NB4 (cell line): ENCODE results near the gene SANBR.

ENCODE experiments used
- MYC ChIP-seq: IDR thresholded peaks from 2 replicates; pipeline ENCODE4 v1.6.1; 2011; ENCODE audit warnings: low read depth, low read length
- POLR2A ChIP-seq: IDR thresholded peaks from 2 replicates; pipeline ENCODE4 v1.6.1; 2011; ENCODE audit warnings: mild to moderate bottlenecking; ENCODE audit not compliant: insufficient read length; ENCODE audit errors: extremely low read depth
- TF ChIP-seq, protein P1 (sequence below): IDR thresholded peaks from one replicate; pipeline ENCODE4 v1.5.1; 2012; ENCODE audit warnings: low read depth, low read length
- TF ChIP-seq, protein P2 (sequence below): IDR thresholded peaks from 2 replicates; pipeline ENCODE4 v1.6.1; 2011; ENCODE audit warnings: low read depth, low read length

DNA sequence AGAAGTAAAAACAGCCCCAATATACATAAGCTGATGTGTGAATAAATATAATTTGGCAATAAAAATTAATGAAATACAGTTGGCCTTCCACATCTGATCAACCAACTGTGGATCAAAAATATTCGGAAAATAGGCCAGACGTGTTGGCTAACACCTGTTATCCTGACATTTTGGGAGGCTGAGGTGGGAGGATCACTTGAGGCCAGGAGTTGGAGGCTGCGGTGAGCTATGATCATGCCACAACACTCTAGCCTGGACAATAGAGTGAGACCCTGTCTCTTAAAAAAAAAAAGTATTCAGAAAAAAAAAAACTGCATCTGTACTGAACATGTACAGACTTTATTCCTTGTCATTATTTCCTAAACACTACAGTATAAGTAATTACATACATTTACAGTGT is 36.1 kb upstream of the SANBR start:
- TF ChIP-seq, protein P1, sequence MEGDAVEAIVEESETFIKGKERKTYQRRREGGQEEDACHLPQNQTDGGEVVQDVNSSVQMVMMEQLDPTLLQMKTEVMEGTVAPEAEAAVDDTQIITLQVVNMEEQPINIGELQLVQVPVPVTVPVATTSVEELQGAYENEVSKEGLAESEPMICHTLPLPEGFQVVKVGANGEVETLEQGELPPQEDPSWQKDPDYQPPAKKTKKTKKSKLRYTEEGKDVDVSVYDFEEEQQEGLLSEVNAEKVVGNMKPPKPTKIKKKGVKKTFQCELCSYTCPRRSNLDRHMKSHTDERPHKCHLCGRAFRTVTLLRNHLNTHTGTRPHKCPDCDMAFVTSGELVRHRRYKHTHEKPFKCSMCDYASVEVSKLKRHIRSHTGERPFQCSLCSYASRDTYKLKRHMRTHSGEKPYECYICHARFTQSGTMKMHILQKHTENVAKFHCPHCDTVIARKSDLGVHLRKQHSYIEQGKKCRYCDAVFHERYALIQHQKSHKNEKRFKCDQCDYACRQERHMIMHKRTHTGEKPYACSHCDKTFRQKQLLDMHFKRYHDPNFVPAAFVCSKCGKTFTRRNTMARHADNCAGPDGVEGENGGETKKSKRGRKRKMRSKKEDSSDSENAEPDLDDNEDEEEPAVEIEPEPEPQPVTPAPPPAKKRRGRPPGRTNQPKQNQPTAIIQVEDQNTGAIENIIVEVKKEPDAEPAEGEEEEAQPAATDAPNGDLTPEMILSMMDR, result no peak
- TF ChIP-seq, protein P2, sequence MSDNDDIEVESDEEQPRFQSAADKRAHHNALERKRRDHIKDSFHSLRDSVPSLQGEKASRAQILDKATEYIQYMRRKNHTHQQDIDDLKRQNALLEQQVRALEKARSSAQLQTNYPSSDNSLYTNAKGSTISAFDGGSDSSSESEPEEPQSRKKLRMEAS, result no peak
- no peak for TF ChIP-seq POLR2A
- no peak for TF ChIP-seq MYC
